HG03103 (cell line): ENCODE results near the gene TDP2.
"Not testable (repeated sequence)": the region's sequence is repeated elsewhere in the genome, so short reads cannot be mapped to it uniquely, and the experiment has no call there.

Experiments
- ATAC-seq: cut with Tn5 transposase; IDR thresholded peaks from one replicate; pipeline ENCODE4 v1.9.1; 2021; ENCODE audit warnings: low read depth; ENCODE audit not compliant: unreplicated experiment

Gene TDP2

GRCh38 chr6:24683297-24684296, 16.9 kb upstream of the TDP2 start:
- ATAC-seq = no peak

- ATAC-seq = no peak
Measured at GRCh38 chr6:24680582-24680981, 13.9 kb upstream of the TDP2 start.

GRCh38 chr6:24678792-24679352, 12.2 kb upstream of the TDP2 start:
- not testable (repeated sequence) for ATAC-seq

- no peak for ATAC-seq
Measured at GRCh38 chr6:24673625-24674024, 6.9 kb upstream of the TDP2 start.

- ATAC-seq = no peak
Measured at GRCh38 chr6:24672620-24673182, 6.0 kb upstream of the TDP2 start.

- ATAC-seq = not testable (repeated sequence)
Measured at GRCh38 chr6:24671077-24671476, 4.4 kb upstream of the TDP2 start.

GRCh38 chr6:24670492-24670891, 3.8 kb upstream of the TDP2 start:
- ATAC-seq = not testable (repeated sequence)

- ATAC-seq = no peak
Measured at GRCh38 chr6:24668997-24669361, 2.3 kb upstream of the TDP2 start.

GRCh38 chr6:24668066-24668996, 1.6 kb upstream of the TDP2 start:
- not testable (repeated sequence) for ATAC-seq

- no peak for ATAC-seq
Measured at GRCh38 chr6:24667378-24667803, 692 bp upstream of the TDP2 start.

GRCh38 chr6:24666097-24666640, 530 bp downstream of the TDP2 start:
- peak; percentile 38 for ATAC-seq

- no peak for ATAC-seq
Measured at GRCh38 chr6:24664046-24664987, 2.4 kb downstream of the TDP2 start.

GRCh38 chr6:24663189-24663588, 3.5 kb downstream of the TDP2 start:
- ATAC-seq = no peak

- no peak for ATAC-seq
Measured at GRCh38 chr6:24662236-24662635, 4.5 kb downstream of the TDP2 start.

- ATAC-seq = not testable (repeated sequence)
Measured at GRCh38 chr6:24661759-24662158, 4.9 kb downstream of the TDP2 start.

- no peak for ATAC-seq
Measured at GRCh38 chr6:24660105-24660504, 6.6 kb downstream of the TDP2 start.

GRCh38 chr6:24659561-24659960, 7.1 kb downstream of the TDP2 start:
- ATAC-seq = no peak

- no peak for ATAC-seq
Measured at GRCh38 chr6:24658573-24659560, 7.8 kb downstream of the TDP2 start.
